Liver (tissue), 9 donors: ENCODE measurements around the gene CCDC92B. TPM values are rescaled to one million over a fixed set of nuclear protein-coding genes. Genes with fewer than 3 reads are reported as not detected.

Source experiments
- DNase-seq: peaks from one replicate; pipeline ENCODE4 v3.0.0-alpha.2; 2017; ENCODE audit warnings: low spot score
- H3K27ac ChIP-seq, 2 donors: one replicate each; pipeline ENCODE4 v1.7.0; 2013; ENCODE audit warnings: inconsistent platforms in 2 of 2, low read length in 2 of 2, control low read depth in 1 of 2, low read depth in 1 of 2, mild to moderate bottlenecking in 1 of 2
- H3K27me3 ChIP-seq, 4 donors: one replicate each; pipeline versions ENCODE4 v1.6.1 to v1.7.0; 2013; ENCODE audit warnings: low read length in 3 of 4, inconsistent platforms in 1 of 4, mild to moderate bottlenecking in 1 of 4, moderate library complexity in 1 of 4; ENCODE audit not compliant: control insufficient read depth in 4 of 4, insufficient read depth in 4 of 4
- H3K36me3 ChIP-seq, 4 donors: one replicate each; pipeline versions ENCODE4 v1.6.1 to v1.7.0; 2013; ENCODE audit warnings: low read length in 3 of 4, mild to moderate bottlenecking in 3 of 4, low read depth in 1 of 4, moderate library complexity in 1 of 4; ENCODE audit not compliant: control insufficient read depth in 4 of 4, insufficient read depth in 3 of 4
- H3K4me1 ChIP-seq, 4 donors: one replicate each; pipeline versions ENCODE4 v1.6.1 to v1.7.0; 2013; ENCODE audit warnings: low read length in 3 of 4, mild to moderate bottlenecking in 3 of 4, moderate library complexity in 1 of 4; ENCODE audit not compliant: control insufficient read depth in 4 of 4, insufficient read depth in 4 of 4
- H3K4me3 ChIP-seq, 3 donors: one replicate each; pipeline versions ENCODE4 v1.6.1 to v1.7.0; 2013; ENCODE audit warnings: low read length in 3 of 3, control low read depth in 1 of 3, low read depth in 1 of 3, mild to moderate bottlenecking in 1 of 3
- H3K9ac ChIP-seq, 2 donors: one replicate each; pipeline ENCODE4 v1.7.0; 2013; ENCODE audit warnings: low read length in 2 of 2, mild to moderate bottlenecking in 2 of 2, moderate library complexity in 2 of 2, control low read depth in 1 of 2, low read depth in 1 of 2
- H3K9me3 ChIP-seq, 4 donors: one replicate each; pipeline versions ENCODE4 v1.6.1 to v1.7.0; 2013; ENCODE audit warnings: low read length in 3 of 4; ENCODE audit not compliant: control insufficient read depth in 4 of 4
- ATF3 ChIP-seq: IDR thresholded peaks from 2 replicates; pipeline ENCODE4 v1.6.1; 2016; ENCODE audit warnings: antibody characterized with exemption
- CTCF ChIP-seq: fragments of 150-350 bp; IDR thresholded peaks from 2 replicates; pipeline ENCODE4 v1.5.1; 2017; ENCODE audit warnings: improper control_type of control experiment, low read depth, low read length; ENCODE audit not compliant: missing input control
- EGR1 ChIP-seq, 2 donors: IDR thresholded peaks; 2 replicates each; pipeline ENCODE4 v1.6.1; 2016 to 2018; ENCODE audit warnings: antibody characterized with exemption in 2 of 2, low read depth in 2 of 2
- FOXA1 ChIP-seq: IDR thresholded peaks from 2 replicates; pipeline ENCODE4 v1.6.1; 2016; ENCODE audit warnings: antibody characterized with exemption
- FOXA2 ChIP-seq: IDR thresholded peaks from 2 replicates; pipeline ENCODE4 v1.6.1; 2016; ENCODE audit warnings: antibody characterized with exemption
- GABPA ChIP-seq, 2 donors: IDR thresholded peaks in 1 of 2; conservative IDR thresholded peaks in 1 of 2; 2 replicates each; pipeline ENCODE4 v1.6.1; 2016; ENCODE audit warnings: antibody characterized with exemption in 2 of 2, mild to moderate bottlenecking in 1 of 2, moderate library complexity in 1 of 2
- HNF4A ChIP-seq, 2 donors: conservative IDR thresholded peaks; 2 replicates each; pipeline ENCODE4 v1.6.1; 2016; ENCODE audit warnings: antibody characterized with exemption in 2 of 2, mild to moderate bottlenecking in 2 of 2
- HNF4G ChIP-seq: IDR thresholded peaks from 2 replicates; pipeline ENCODE4 v1.6.1; 2016; ENCODE audit warnings: antibody characterized with exemption
- JUND ChIP-seq, 2 donors: IDR thresholded peaks; 2 replicates each; pipeline ENCODE4 v1.6.1; 2016; ENCODE audit warnings: antibody characterized with exemption in 2 of 2
- MAX ChIP-seq: IDR thresholded peaks from 2 replicates; pipeline ENCODE4 v1.6.1; 2016; ENCODE audit warnings: antibody characterized with exemption
- NR2F2 ChIP-seq: IDR thresholded peaks from 2 replicates; pipeline ENCODE4 v1.6.1; 2016; ENCODE audit warnings: antibody characterized with exemption
- RAD21 ChIP-seq, 2 donors: IDR thresholded peaks; 2 replicates each; pipeline ENCODE4 v1.6.1; 2016; ENCODE audit warnings: antibody characterized with exemption in 2 of 2, mild to moderate bottlenecking in 2 of 2
- REST ChIP-seq: IDR thresholded peaks from 2 replicates; pipeline ENCODE4 v1.6.1; 2016; ENCODE audit warnings: antibody characterized with exemption, mild to moderate bottlenecking
- RXRA ChIP-seq, 2 donors: IDR thresholded peaks; 2 replicates each; pipeline ENCODE4 v1.6.1; 2017 to 2018; ENCODE audit warnings: antibody characterized with exemption in 2 of 2, mild to moderate bottlenecking in 1 of 2
- SP1 ChIP-seq: IDR thresholded peaks from 2 replicates; pipeline ENCODE4 v1.6.1; 2018; ENCODE audit warnings: antibody characterized with exemption, mild to moderate bottlenecking
- TAF1 ChIP-seq: conservative IDR thresholded peaks from 2 replicates; pipeline ENCODE4 v1.6.1; 2016; ENCODE audit warnings: antibody characterized with exemption, mild to moderate bottlenecking
- YY1 ChIP-seq: IDR thresholded peaks from 2 replicates; pipeline ENCODE4 v1.6.1; 2016; ENCODE audit warnings: antibody characterized with exemption, mild to moderate bottlenecking
- ZBTB33 ChIP-seq: IDR thresholded peaks from 2 replicates; pipeline ENCODE4 v1.6.1; 2016; ENCODE audit warnings: antibody characterized with exemption
- WGBS: extraction: QIAGEN DNeasy Blood & Tissue Kit; methylation state at CpG from one replicate; pipeline ENCODE4 v1.1.7; 2013; 5-methylcytosine and 5-hydroxymethylcytosine counted together
- polyA plus RNA-seq, 2 donors: library from polyadenylated mRNA; stranded (reverse) in 1 of 2; unstranded in 1 of 2; fragments of 200-250 nt in 1 of 2; fragments of >200 nt in 1 of 2; fragmentation: Nextera tagmentation in 1 of 2; extraction: Ambion mirVana in 1 of 2; gene quantifications; one replicate each; pipeline versions ENCODE4 v1.2.1 to v1.2.3, GENCODE V29; 2013 to 2015
- total RNA-seq, 2 donors: library from RNA; depleted of rRNA; stranded (reverse); fragments of >200 nt; gene quantifications; one replicate each; pipeline ENCODE4 v1.2.3, GENCODE V29; 2014
- donor health status: healthy.
- donor health status: healthy.
- donor health status: healthy.
- donor health status: healthy.
- donor health status: healthy.

The CCDC92B gene
- total and polyA plus RNA-seq, 4 donors, result not detected

- Histone ChIP-seq H3K4me1 (peaks cover 7 to 48% (median 35%) of the 10 kb centered on the region in 4 donors), H3K27ac (peak within 1 kb of the TSS; percentile 75 to 91), H3K9ac (peak within 1 kb of the TSS; percentile 66), H3K4me3 (peak within 1 kb of the TSS; percentile 83 to 98 (median 94)), H3K27me3 (no peaks in the 10 kb centered on the region), H3K36me3 (no peaks in the 10 kb centered on the region), H3K9me3 (no peaks in the 10 kb centered on the region)
- peak; percentile 96 for DNase-seq
- TF ChIP-seq TAF1 (peak; percentile 68), RAD21 (IDR thresholded peaks at IDR 0.05) (peak in 1 of 2 donors; percentile 54), ZBTB33 (peak; percentile 81), ATF3 (no peak), REST (peak; percentile 74), GABPA (IDR thresholded peaks at IDR 0.05 in 1 of 2, conservative IDR thresholded peaks at IDR 0.05 in 1 of 2) (peak in 1 of 2 donors; percentile 74), NR2F2 (peak; percentile 65), HNF4G (peak; percentile 35), CTCF (no peak), EGR1 (IDR thresholded peaks at IDR 0.05; ENCODE audit: low read depth in 2 of 2) (peak; percentile 95 to 98), RXRA (IDR thresholded peaks at IDR 0.05) (peak; percentile 35 to 61), FOXA1 (peak; percentile 41), FOXA2 (peak; percentile 25), HNF4A (conservative IDR thresholded peaks at IDR 0.05) (peak; percentile 51 to 68), SP1 (peak; percentile 84), MAX (peak; percentile 77), YY1 (peak; percentile 75), JUND (IDR thresholded peaks at IDR 0.05) (peak; percentile 40 to 70)
- WGBS, result 1% methylated on average over 76 of the region's 76 CpGs
Measured at GRCh38 chr17:2711608-2712299, 37.7 kb downstream of the CCDC92B start, which contains the start of gene CLUH. Gene CLUH (minus strand): TSS chr17:2711764. CDS start chr17:2711661, 103 bp downstream.
